Right atrium auricular region (tissue), 2 donors: ENCODE measurements around the gene IGSF8. TPM values are rescaled to one million over a fixed set of nuclear protein-coding genes. Genes with fewer than 3 reads are reported as not detected.

Experiments
- DNase-seq: peaks from one replicate; pipeline ENCODE4 v3.0.0-alpha.2; 2019; ENCODE audit warnings: low spot score
- H3K27ac ChIP-seq, 2 donors: fragments of 200-600 bp; sonication (generic); 1 replicate in 1 of 2; 2 replicates in 1 of 2; pipeline ENCODE4 v1.5.1; 2016 to 2019
- H3K27me3 ChIP-seq, 2 donors: fragments of 200-600 bp; sonication (generic); one replicate each; pipeline versions ENCODE4 v1.5.1 to v1.6.0; 2017 to 2019
- H3K36me3 ChIP-seq: fragments of 200-600 bp; sonication (generic); one replicate; pipeline ENCODE4 v1.5.1; 2016
- H3K4me1 ChIP-seq, 2 donors: fragments of 200-600 bp; sonication (generic); one replicate each; pipeline versions ENCODE4 v1.5.1 to v1.6.0; 2017 to 2019
- H3K4me3 ChIP-seq, 2 donors: fragments of 200-600 bp; sonication (generic); 1 replicate in 1 of 2; 2 replicates in 1 of 2; pipeline ENCODE4 v1.5.1; 2017 to 2019; ENCODE audit warnings: mild to moderate bottlenecking in 1 of 2, moderate library complexity in 1 of 2
- H3K9me3 ChIP-seq, 2 donors: fragments of 200-600 bp; sonication (generic); one replicate each; pipeline ENCODE4 v1.5.1; 2019
- CTCF ChIP-seq, 2 donors: fragments of 200-600 bp; sonication (generic); IDR thresholded peaks; one replicate each; pipeline ENCODE4 v1.5.1; 2019; ENCODE audit warnings: antibody characterized with exemption in 2 of 2
- total RNA-seq, 2 donors: library from RNA; depleted of rRNA; stranded (reverse); fragments of >200 nt; gene quantifications; one replicate each; pipeline ENCODE4 v1.1.0, GENCODE V29; 2016

The IGSF8 gene
- total RNA-seq, 2 donors from 2014 or later: 20.1 to 20.8 TPM

GRCh38 chr1:160048335-160048734, 50.1 kb downstream of the IGSF8 start:
- H3K4me1 ChIP-seq: peaks cover 0 to 13% of the 10 kb centered on the region in 2 donors

GRCh38 chr1:160047111-160047991, 51.1 kb downstream of the IGSF8 start:
- no peak for TF ChIP-seq CTCF (IDR thresholded peaks at IDR 0.05)
- Histone ChIP-seq H3K9me3 (no peaks in the 10 kb centered on the region), H3K36me3 (no peaks in the 10 kb centered on the region), H3K4me3 (peak overlapping the region in 1 of 2 donors; percentile 23), H3K27me3 (no peaks in the 10 kb centered on the region), H3K4me1 (peaks cover 0 to 13% of the 10 kb centered on the region in 2 donors), H3K27ac (no peak overlapping the region)
- no peak for DNase-seq

More at GRCh38 chr1:160048335-160048734, 50.1 kb downstream of the IGSF8 start:
- no peaks in the 10 kb centered on the region for H3K27me3 ChIP-seq
- no peaks in the 10 kb centered on the region for H3K9me3 ChIP-seq
- no peaks in the 10 kb centered on the region for H3K36me3 ChIP-seq
- H3K27ac ChIP-seq: no peak overlapping the region
- no peak for TF ChIP-seq CTCF (IDR thresholded peaks at IDR 0.05)
- no peak overlapping the region for H3K4me3 ChIP-seq
- no peak for DNase-seq

DNA sequence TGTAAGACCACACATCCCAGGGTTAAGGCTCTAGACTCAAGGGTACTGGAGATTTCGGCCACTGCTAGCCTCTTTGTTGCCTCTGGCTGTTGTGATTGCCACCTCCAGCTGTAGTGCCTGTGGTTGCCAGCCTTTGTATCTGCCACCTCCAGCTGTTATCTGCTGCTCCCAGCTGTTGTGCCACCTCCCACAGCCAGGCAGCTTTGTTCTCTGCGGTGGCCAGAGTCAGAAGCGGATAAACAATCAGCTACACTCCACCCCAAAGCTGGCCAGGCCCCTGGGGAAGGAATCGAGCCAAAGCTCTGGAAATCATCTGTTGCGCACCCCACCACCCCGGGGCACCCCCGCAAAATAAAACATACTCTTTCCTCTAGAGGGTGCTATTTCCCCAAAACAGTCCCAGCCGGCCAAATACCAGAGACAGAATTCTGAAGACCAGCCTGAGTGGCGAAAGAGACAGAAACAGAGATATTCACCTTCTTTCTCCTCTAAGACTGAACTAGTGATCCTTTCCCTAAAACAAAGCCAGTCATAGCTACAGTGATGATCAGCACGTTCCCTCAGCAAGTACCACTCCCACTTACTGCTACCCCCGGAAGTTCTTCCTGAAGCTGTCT, 51.8 kb downstream of the IGSF8 start:
- Histone ChIP-seq H3K9me3 (no peaks in the 10 kb centered on the region), H3K4me3 (peak overlapping the region in 1 of 2 donors; percentile 23), H3K36me3 (no peaks in the 10 kb centered on the region), H3K27me3 (no peaks in the 10 kb centered on the region), H3K27ac (no peak overlapping the region), H3K4me1 (peaks cover 0 to 13% of the 10 kb centered on the region in 2 donors)
- peak in 1 of 2 donors; percentile 73 for TF ChIP-seq CTCF (IDR thresholded peaks at IDR 0.05)
- DNase-seq: no peak

DNA sequence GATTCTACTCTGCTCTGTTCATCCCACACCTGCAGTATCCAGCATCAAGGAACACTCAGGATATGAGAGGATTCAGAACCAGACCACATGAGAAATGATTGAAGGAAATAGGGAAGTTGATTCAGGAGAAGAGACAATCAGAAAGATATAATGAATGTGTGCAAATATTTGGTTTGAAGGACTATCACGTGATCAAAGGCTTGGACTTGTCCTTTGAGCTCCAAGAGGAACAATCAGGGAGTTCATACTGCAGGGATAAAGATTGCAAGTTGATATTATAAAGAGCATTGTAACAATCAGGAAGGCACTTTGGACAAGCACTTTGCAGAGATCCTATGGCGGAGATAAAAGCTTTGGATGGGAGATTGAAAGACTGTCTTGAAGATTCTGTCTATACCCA, 52.8 kb downstream of the IGSF8 start:
- no peaks in the 10 kb centered on the region for H3K36me3 ChIP-seq
- peaks cover 0 to 13% of the 10 kb centered on the region in 2 donors for H3K4me1 ChIP-seq
- no peaks in the 10 kb centered on the region for H3K9me3 ChIP-seq
- H3K27me3 ChIP-seq: no peaks in the 10 kb centered on the region
- H3K4me3 ChIP-seq: no peak overlapping the region
- DNase-seq: no peak
- no peak overlapping the region for H3K27ac ChIP-seq
- no peak for TF ChIP-seq CTCF (IDR thresholded peaks at IDR 0.05)

GRCh38 chr1:160043543-160043942, 54.9 kb downstream of the IGSF8 start:
- no peak for DNase-seq
- Histone ChIP-seq H3K27me3 (no peaks in the 10 kb centered on the region), H3K4me1 (peaks cover 0 to 13% of the 10 kb centered on the region in 2 donors), H3K4me3 (no peak overlapping the region), H3K9me3 (no peaks in the 10 kb centered on the region), H3K27ac (no peak overlapping the region), H3K36me3 (no peaks in the 10 kb centered on the region)
- no peak for TF ChIP-seq CTCF (IDR thresholded peaks at IDR 0.05)

Other genes starting within 250 kb of the IGSF8 start
- not detected for gene VSIG8, start 236.0 kb downstream of the IGSF8 start, total RNA-seq
- 1 to 10 TPM in 1 of 2 donors, under 1 TPM in 1; 0.86 to 1.3 TPM for gene CFAP45, start 198.5 kb downstream of the IGSF8 start, total RNA-seq
- gene TAGLN2, start 173.1 kb downstream of the IGSF8 start, total RNA-seq: 100 to 1,000 TPM; 124 to 235 TPM
- gene IGSF9, start 153.0 kb downstream of the IGSF8 start, total RNA-seq: 1 to 10 TPM; 2.0 to 5.4 TPM
- gene SLAMF9, start 144.4 kb downstream of the IGSF8 start, total RNA-seq: not detected
- gene PIGM, start 66.6 kb downstream of the IGSF8 start, total RNA-seq: 1 to 10 TPM; 2.4 to 3.2 TPM
- gene KCNJ10, start 28.5 kb downstream of the IGSF8 start, total RNA-seq: under 1 TPM in 1 of 2 donors, not detected in 1; 0.20 TPM
- gene KCNJ9, start 17.1 kb downstream of the IGSF8 start, total RNA-seq: under 1 TPM in 1 of 2 donors, not detected in 1; 0.08 TPM
- gene ATP1A2, start 17.1 kb upstream of the IGSF8 start, total RNA-seq: 100 to 1,000 TPM; 146 to 228 TPM
- gene ATP1A4, start 53.0 kb upstream of the IGSF8 start, total RNA-seq: not detected
- 10 to 100 TPM; 10.1 to 32.3 TPM for gene CASQ1, start 92.0 kb upstream of the IGSF8 start, total RNA-seq
- gene PEA15, start 106.8 kb upstream of the IGSF8 start, total RNA-seq: 100 to 1,000 TPM in 1 of 2 donors, 10 to 100 TPM in 1; 69.2 to 144 TPM
- 100 to 1,000 TPM; 103 to 121 TPM for gene DCAF8, start 163.9 kb upstream of the IGSF8 start, total RNA-seq
- gene PEX19, start 186.5 kb upstream of the IGSF8 start, total RNA-seq: 10 to 100 TPM; 54.5 to 72.4 TPM
- gene COPA, start 244.6 kb upstream of the IGSF8 start, total RNA-seq: 100 to 1,000 TPM in 1 of 2 donors, 10 to 100 TPM in 1; 96.1 to 134 TPM
- gene NCSTN, start 244.8 kb upstream of the IGSF8 start, total RNA-seq: 10 to 100 TPM; 63.4 to 71.3 TPM